GM23338 (cell line): Measurements from ENCODE around the gene YY2. TPM values are rescaled to one million over a fixed set of nuclear protein-coding genes. Genes with fewer than 3 reads are reported as not detected.
A peak's percentile ranks its signal among the peaks of the same experiment; 100 is the strongest.

ENCODE experiments used
- ATAC-seq: fragments of 200-7000 bp; cut with Tn5 transposase; 3 replicates; pipeline ENCODE4 v1.9.1; 2020
- DNase-seq: peaks from one replicate; pipeline ENCODE4 v3.0.0-alpha.2; 2015; ENCODE audit warnings: low spot score
- H2AFZ ChIP-seq: fragments of 200-600 bp; sonication (generic); 2 replicates; pipeline ENCODE4 v1.8.0; 2016; ENCODE audit warnings: antibody characterized with exemption, mild to moderate bottlenecking, moderate library complexity
- H3F3A ChIP-seq: fragments of 200-600 bp; sonication (generic); replicated peaks from 2 replicates; pipeline ENCODE4 v1.8.0; 2017; ENCODE audit warnings: antibody characterized with exemption, mixed run types, low read depth
- H3K27ac ChIP-seq: fragments of 200-600 bp; sonication (generic); 2 replicates; pipeline ENCODE4 v1.6.1; 2016; ENCODE audit warnings: low read depth
- H3K27me3 ChIP-seq: fragments of 200-600 bp; sonication (generic); 2 replicates; pipeline ENCODE4 v1.8.0; 2016; ENCODE audit warnings: mild to moderate bottlenecking, mixed run types, moderate library complexity; ENCODE audit not compliant: insufficient read depth
- H3K36me3 ChIP-seq: fragments of 200-600 bp; sonication (generic); 2 replicates; pipeline ENCODE4 v1.8.0; 2016; ENCODE audit warnings: mild to moderate bottlenecking; ENCODE audit not compliant: insufficient read depth
- H3K4me1 ChIP-seq: fragments of 200-600 bp; sonication (generic); 2 replicates; pipeline ENCODE4 v1.8.0; 2016; ENCODE audit warnings: mild to moderate bottlenecking, moderate library complexity; ENCODE audit not compliant: insufficient read depth
- H3K4me2 ChIP-seq: fragments of 200-600 bp; sonication (generic); 2 replicates; pipeline ENCODE4 v1.7.1; 2017; ENCODE audit warnings: mixed run types
- H3K4me3 ChIP-seq: fragments of 200-600 bp; sonication (generic); 2 replicates; pipeline ENCODE4 v1.6.1; 2016; ENCODE audit warnings: mixed run types
- H3K79me2 ChIP-seq: fragments of 200-600 bp; sonication (generic); replicated peaks from 2 replicates; pipeline ENCODE4 v1.8.0; 2017; ENCODE audit warnings: mild to moderate bottlenecking; ENCODE audit not compliant: insufficient read depth
- H3K9me2 ChIP-seq: fragments of 200-600 bp; sonication (generic); 2 replicates; pipeline ENCODE4 v1.8.0; 2017; ENCODE audit not compliant: insufficient read depth
- H4K20me1 ChIP-seq: fragments of 200-600 bp; sonication (generic); replicated peaks from 2 replicates; pipeline ENCODE4 v1.8.0; 2017; ENCODE audit warnings: mild to moderate bottlenecking; ENCODE audit not compliant: insufficient read depth
- H3K27ac Mint-ChIP-seq: 2 replicates; pipeline ENCODE4 v1.8.0; 2020; ENCODE audit warnings: inconsistent platforms, mild to moderate bottlenecking, moderate library complexity, mixed read lengths
- H3K27me3 Mint-ChIP-seq: 3 replicates; pipeline ENCODE4 v1.8.0; 2022; ENCODE audit warnings: low read depth, mild to moderate bottlenecking, moderate library complexity, mixed read lengths, inconsistent platforms; ENCODE audit not compliant: insufficient read depth, poor library complexity
- H3K36me3 Mint-ChIP-seq: 3 replicates; pipeline ENCODE4 v1.8.0; 2021; ENCODE audit warnings: low read depth, mild to moderate bottlenecking, inconsistent platforms, moderate library complexity, mixed read lengths
- H3K4me1 Mint-ChIP-seq: 3 replicates; pipeline ENCODE4 v1.8.0; 2020; ENCODE audit warnings: mild to moderate bottlenecking, inconsistent platforms, mixed read lengths
- H3K4me3 Mint-ChIP-seq: 3 replicates; pipeline ENCODE4 v1.8.0; 2021; ENCODE audit warnings: moderate library complexity, mild to moderate bottlenecking, inconsistent platforms, mixed read lengths
- H3K9me3 Mint-ChIP-seq: 3 replicates; pipeline ENCODE4 v1.8.0; 2020; ENCODE audit warnings: moderate library complexity, mild to moderate bottlenecking, inconsistent platforms, mixed read lengths
- CREB1 ChIP-seq: fragments of 250-450 bp; sonication (Bioruptor Pico); IDR thresholded peaks from 2 replicates; pipeline ENCODE4 v1.5.0; 2020; ENCODE audit warnings: low read depth, mild to moderate bottlenecking, moderate library complexity
- CTCF ChIP-seq, 2 experiments: fragments of 200-600 bp in 1 of 2; sonication (generic) in 1 of 2; conservative IDR thresholded peaks; 2 replicates each; pipeline versions ENCODE4 v1.5.1 to v1.6.1; 2016 to 2017; ENCODE audit warnings: antibody characterized with exemption in 2 of 2, low read depth in 2 of 2, mild to moderate bottlenecking in 2 of 2, moderate library complexity in 1 of 2
- ETS1 ChIP-seq: IDR thresholded peaks from 2 replicates; pipeline ENCODE4 v1.6.1; 2016; ENCODE audit warnings: antibody characterized with exemption
- EZH2phosphoT487 ChIP-seq: fragments of 200-600 bp; sonication (generic); IDR thresholded peaks from one replicate; pipeline ENCODE4 v1.8.1; 2018; ENCODE audit warnings: antibody characterized with exemption; ENCODE audit not compliant: unreplicated experiment
- JUNB ChIP-seq: IDR thresholded peaks from one replicate; pipeline ENCODE4 v1.6.1; 2016; ENCODE audit warnings: antibody characterized with exemption; ENCODE audit not compliant: unreplicated experiment
- NANOG ChIP-seq: IDR thresholded peaks from 2 replicates; pipeline ENCODE4 v1.6.1; 2016; ENCODE audit warnings: antibody characterized with exemption, borderline replicate concordance
- POLR2AphosphoS5 ChIP-seq: IDR thresholded peaks from 2 replicates; pipeline ENCODE4 v1.6.1; 2016; ENCODE audit warnings: antibody characterized with exemption, low read depth
- REST ChIP-seq: IDR thresholded peaks from one replicate; pipeline ENCODE4 v1.6.1; 2018; ENCODE audit warnings: antibody characterized with exemption; ENCODE audit not compliant: unreplicated experiment
- ZNF331 ChIP-seq: fragments of 250-450 bp; sonication (Bioruptor Pico); IDR thresholded peaks from 2 replicates; pipeline ENCODE4 v1.5.0; 2020; ENCODE audit warnings: low read depth, mild to moderate bottlenecking, moderate library complexity
- ZNF462 ChIP-seq: fragments of 250-450 bp; sonication (Bioruptor Pico); IDR thresholded peaks from 2 replicates; pipeline ENCODE4 v1.5.0; 2020; ENCODE audit warnings: mild to moderate bottlenecking, moderate library complexity
- polyA plus RNA-seq: library from polyadenylated mRNA; unstranded; fragments of >200 nt; fragmentation: Nextera tagmentation; extraction: Ambion mirVana; gene quantifications from 2 replicates; pipeline ENCODE4 v1.2.1, GENCODE V29; 2016
- total RNA-seq: library from RNA; depleted of rRNA; stranded (reverse); fragments of >200 nt; shearing (Covaris generic); gene quantifications from 2 replicates; pipeline ENCODE4 v1.2.3, GENCODE V29; 2014

Gene YY2
- total and polyA plus RNA-seq, 2 experiments from 2014 or later, result 1.0 to 1.3 TPM

- Histone ChIP-seq H3K4me1 (peaks cover 18% of the 10 kb centered on the region), H3K79me2 (no peaks in the 10 kb centered on the region), H3K36me3 (no peaks in the 10 kb centered on the region), H3K9me2 (no peaks in the 10 kb centered on the region), H3K4me3 (no peak overlapping the region), H2AFZ (no peak overlapping the region), H3K27me3 (no peaks in the 10 kb centered on the region), H3F3A (no peaks in the 10 kb centered on the region), H3K27ac (peak overlapping the region; percentile 36; the same call in 1 of the 2 replicates), H4K20me1 (no peaks in the 10 kb centered on the region), H3K4me2 (no peak overlapping the region; the same call in 1 of the 2 replicates)
- peak overlapping the region; percentile 93 for H3K27ac Mint-ChIP-seq
- ATAC-seq (peak; percentile 74), DNase-seq (peak; percentile 47)
- no peaks in the 10 kb centered on the region for H3K27me3 Mint-ChIP-seq
- peaks cover 23% of the 10 kb centered on the region for H3K4me1 Mint-ChIP-seq
- H3K9me3 Mint-ChIP-seq, result no peaks in the 10 kb centered on the region
- H3K36me3 Mint-ChIP-seq, result no peaks in the 10 kb centered on the region
- H3K4me3 Mint-ChIP-seq, result no peak overlapping the region
- TF ChIP-seq JUNB, result no peak
- TF ChIP-seq ZNF462, result no peak
These were observed 49.5 kb downstream of the YY2 start for GRCh38 chrX:21905313-21905712.

GRCh38 chrX:21905953-21906352, 50.2 kb downstream of the YY2 start:
- H3K4me3 ChIP-seq, result no peak overlapping the region
- peak overlapping the region; percentile 65; the same call in 1 of the 2 replicates for H3K27ac Mint-ChIP-seq
- peak overlapping the region; percentile 36; the same call in 1 of the 2 replicates for H3K27ac ChIP-seq
- ATAC-seq (no peak), DNase-seq (no peak)
- no peak overlapping the region for H3K4me3 Mint-ChIP-seq
- H3K9me2 ChIP-seq, result no peaks in the 10 kb centered on the region
- peaks cover 18% of the 10 kb centered on the region for H3K4me1 ChIP-seq
- H3K27me3 ChIP-seq, result no peaks in the 10 kb centered on the region
- H3K36me3 Mint-ChIP-seq, result no peaks in the 10 kb centered on the region
- H3K27me3 Mint-ChIP-seq, result no peaks in the 10 kb centered on the region
- no peaks in the 10 kb centered on the region for H3K79me2 ChIP-seq
- peaks cover 23% of the 10 kb centered on the region for H3K4me1 Mint-ChIP-seq
- no peaks in the 10 kb centered on the region for H3K9me3 Mint-ChIP-seq
- H4K20me1 ChIP-seq, result no peaks in the 10 kb centered on the region
- no peaks in the 10 kb centered on the region for H3F3A ChIP-seq
- H3K4me2 ChIP-seq, result no peak overlapping the region
- no peaks in the 10 kb centered on the region for H3K36me3 ChIP-seq
- no peak overlapping the region for H2AFZ ChIP-seq
- TF ChIP-seq CREB1 (CRISPR knock-in tag) (no peak), REST (no peak), NANOG (no peak), ZNF331 (CRISPR knock-in tag) (no peak), JUNB (no peak), CTCF (conservative IDR thresholded peaks at IDR 0.05; ENCODE audit: low read depth in 2 of 2) (no peak), POLR2AphosphoS5 (no peak), ETS1 (no peak), EZH2phosphoT487 (no peak)
